ENCODE results near the gene INSYN1.
A peak's percentile ranks its signal among the peaks of the same experiment; 100 is the strongest.

DNA sequence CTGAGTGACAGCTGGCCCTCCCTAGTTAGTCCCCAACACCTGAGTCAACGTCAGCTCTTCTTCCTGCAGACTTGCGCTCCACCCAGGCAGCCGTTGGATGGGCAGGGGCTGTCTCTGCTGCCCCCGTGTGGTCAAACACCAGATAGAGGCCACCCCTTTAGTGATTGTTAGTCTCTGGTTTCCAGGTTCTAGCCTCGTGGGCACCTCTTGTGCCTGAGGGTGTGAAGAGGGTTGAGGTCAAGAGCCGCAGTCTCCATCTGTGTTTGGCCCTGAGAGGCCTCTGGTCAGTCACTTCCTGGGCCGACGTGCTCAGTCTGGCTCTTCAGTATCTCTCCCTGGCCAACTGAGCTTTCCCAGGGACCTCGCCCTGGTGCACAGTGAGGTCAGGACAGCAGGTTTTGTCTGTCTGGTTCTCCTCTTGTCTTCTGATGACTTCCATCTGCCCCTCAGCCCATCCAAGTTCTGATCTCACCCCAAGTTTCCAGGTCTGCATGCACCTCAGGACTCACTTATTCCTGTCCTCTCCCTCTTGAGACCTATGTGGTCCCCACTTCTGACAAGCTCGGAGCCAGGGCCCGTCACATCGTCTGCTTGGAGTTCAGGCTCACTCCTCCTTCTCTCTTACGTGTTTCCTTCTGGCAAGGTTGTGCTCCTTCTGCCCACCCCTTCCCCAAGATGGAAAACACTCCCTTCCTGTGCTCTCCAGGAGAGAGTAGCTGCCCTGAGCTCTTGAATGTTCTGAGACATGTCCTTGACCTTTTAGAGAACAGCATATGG, 48.1 kb downstream of the INSYN1 start:
- peak; percentile 28 to 80 (median 74) for TF ChIP-seq CTCF (IDR thresholded peaks at IDR 0.05 in 4 of 5, conservative IDR thresholded peaks at IDR 0.05 in 1 of 5)
- TF ChIP-seq POLR2A (IDR thresholded peaks at IDR 0.05) = no peak
